ENCODE measurements around the gene SCN5A. TPM values are rescaled to one million over a fixed set of nuclear protein-coding genes. Genes with fewer than 3 reads are reported as not detected.

Gene SCN5A
- total RNA-seq, 1 experiment from 2014 or later = 11.5 TPM

- TF ChIP-seq ZBTB33 (IDR thresholded peaks at IDR 0.05; ENCODE audit: extremely low read depth, insufficient replicate concordance, low read length) = no peak
- no peak for TF ChIP-seq CTCF (IDR thresholded peaks at IDR 0.05 in 2 of 3, conservative IDR thresholded peaks at IDR 0.05 in 1 of 3; ENCODE audit: borderline replicate concordance in 1 of 3, insufficient read depth in 1 of 3, low read depth in 2 of 3, low read length in 2 of 3)
- no peak for TF ChIP-seq CBX3 (IDR thresholded peaks at IDR 0.05; ENCODE audit: low read depth)
- TF ChIP-seq SRF (IDR thresholded peaks at IDR 0.05; ENCODE audit: low read depth) = no peak
- TF ChIP-seq POLR2AphosphoS5 (IDR thresholded peaks at IDR 0.05; ENCODE audit: low read depth, low read length) = no peak
These were observed 127.5 kb downstream of the SCN5A start (continued) for GRCh38 chr3:38522002-38522401.

GRCh38 chr3:38521391-38521987 is 128.0 kb downstream of the SCN5A start:
- ChIA-PET RAD21 (ENCODE audit: low non-redundant PET in 1 of 2, low total read pairs in 2 of 2, uncharacterized antibody in 2 of 2, unreplicated experiment in 2 of 2) (interaction anchor here (0.7 to 1.7 kb wide), 7 partner anchors 125 to 323 kb away, joined by 3 to 6 read pairs (median 4); no protein-coding TSS in a partner anchor), POLR2A (no interaction called here), CTCF (interaction anchor here (0.7 to 4.0 kb wide), 27 partner anchors 10 to 856 kb away, joined by 3 to 53 read pairs (median 5); partner anchors contain the start of gene EXOG)
- H3K27me3 ChIP-seq (ENCODE audit: insufficient read depth, low read length) = no peaks in the 10 kb centered on the region
- no TSS peak for BruUV-seq (replicated peaks)
- no peak overlapping the region for H3K9ac ChIP-seq (ENCODE audit: low read length)
- no peak overlapping the region for H3K27ac ChIP-seq (ENCODE audit: low read depth, low read length)
- no peaks in the 10 kb centered on the region for H3K9me3 ChIP-seq (ENCODE audit: control insufficient read depth in 1 of 2, insufficient read depth in 1 of 2, low read depth in 1 of 2, low read length in 2 of 2)
- DNase-seq (ENCODE audit: low read depth, low spot score) = peak; percentile 62
- no peaks in the 10 kb centered on the region for H3K79me2 ChIP-seq (ENCODE audit: insufficient read depth, low read length)
- no peak overlapping the region for H2AFZ ChIP-seq (ENCODE audit: low read depth, low read length, poor library complexity, severe bottlenecking)
- H4K20me1 ChIP-seq (ENCODE audit: insufficient read depth) = peaks cover 3% of the 10 kb centered on the region; the same call in 1 of the 2 replicates
- no peaks in the 10 kb centered on the region for H3K9me2 ChIP-seq (ENCODE audit: insufficient read depth)
- intact Hi-C loops (cut with micrococcal nuclease) = loop anchor here (1.0 to 10.0 kb wide), 4 partner anchors 134 to 483 kb away; no protein-coding TSS in a partner anchor
- H3K36me3 ChIP-seq (ENCODE audit: control insufficient read depth in 1 of 2, insufficient read depth in 2 of 2, low read length in 2 of 2) = peaks cover 6 to 8% of the 10 kb centered on the region in 2 experiments; a peak in 2 of 4 replicates
- H3K4me2 ChIP-seq (ENCODE audit: low read length) = no peak overlapping the region
- H3K4me1 ChIP-seq (ENCODE audit: control insufficient read depth in 1 of 2, insufficient read depth in 2 of 2, low read length in 2 of 2) = no peaks in the 10 kb centered on the region
- no peak overlapping the region for H3K4me3 ChIP-seq (replicated peaks in 1 of 2; ENCODE audit: low read depth in 1 of 2, low read length in 2 of 2)
- peak; percentile 78 for ATAC-seq
- TF ChIP-seq ZFX (IDR thresholded peaks at IDR 0.05) = no peak
- peak; percentile 81 to 91 (median 85) for TF ChIP-seq CTCF (IDR thresholded peaks at IDR 0.05 in 2 of 3, conservative IDR thresholded peaks at IDR 0.05 in 1 of 3; ENCODE audit: borderline replicate concordance in 1 of 3, insufficient read depth in 1 of 3, low read depth in 2 of 3, low read length in 2 of 3)
- 0 out of 2 replicates have a peak, but pooled peaks have one; percentile 16 for TF ChIP-seq MAX (IDR thresholded peaks at IDR 0.05)
- TF ChIP-seq REST (IDR thresholded peaks at IDR 0.05; ENCODE audit: low read depth) = no peak
- no peak for TF ChIP-seq SRF (IDR thresholded peaks at IDR 0.05; ENCODE audit: low read depth)
- TF ChIP-seq RAD21 (IDR thresholded peaks at IDR 0.05; ENCODE audit: low read depth) = peak; percentile 81
- TF ChIP-seq POLR2AphosphoS5 (IDR thresholded peaks at IDR 0.05; ENCODE audit: low read depth, low read length) = no peak
- TF ChIP-seq SIN3A (IDR thresholded peaks at IDR 0.05; ENCODE audit: low read depth) = no peak
- no peak for TF ChIP-seq ELF1 (IDR thresholded peaks at IDR 0.05; ENCODE audit: borderline replicate concordance, low read depth)
- TF ChIP-seq JUND (IDR thresholded peaks at IDR 0.05) = no peak
